Tibial nerve (tissue), 4 donors: ENCODE data around the gene CMSS1.

Experiments used
- EP300 ChIP-seq, 2 donors: sonication (generic); formaldehyde crosslinking; IDR thresholded peaks; one replicate each; pipeline ENCODE4 v1.6.1; 2017; ENCODE audit warnings: antibody characterized with exemption in 2 of 2, mild to moderate bottlenecking in 1 of 2
- POLR2A ChIP-seq, 2 donors: fragments of 450-650 bp; IDR thresholded peaks; one replicate each; pipeline ENCODE4 v1.6.1; 2017; ENCODE audit warnings: antibody characterized with exemption in 2 of 2, mild to moderate bottlenecking in 2 of 2, moderate library complexity in 2 of 2
- TF ChIP-seq, protein P1 (sequence below), 5 experiments: fragments of 200-600 bp in 3 of 5; fragments of 450-650 bp in 2 of 5; sonication (generic) in 3 of 5; IDR thresholded peaks; one replicate each; pipeline ENCODE4 v1.5.1; 2016 to 2019; ENCODE audit warnings: antibody characterized with exemption in 5 of 5, mild to moderate bottlenecking in 3 of 5, moderate library complexity in 2 of 5

DNA sequence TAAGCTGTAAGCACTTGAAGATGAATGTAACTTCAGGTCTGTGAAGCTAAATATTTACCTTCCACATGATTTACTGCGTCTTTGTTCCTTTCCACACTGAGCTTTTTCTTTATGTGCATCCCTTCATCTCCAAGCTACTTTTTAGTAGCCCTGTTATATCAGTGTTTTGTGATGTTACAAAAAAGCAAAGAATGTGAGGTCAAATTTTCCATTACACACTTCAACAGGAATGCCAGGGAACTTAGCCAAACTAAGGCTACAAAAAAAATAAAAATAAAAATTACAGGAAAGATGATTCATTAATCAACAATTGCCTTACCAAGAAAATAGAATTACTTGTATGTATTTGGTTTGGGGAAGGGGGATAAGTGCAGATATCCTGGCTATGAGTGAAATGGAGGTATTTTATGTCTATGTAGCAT lies 223.7 kb downstream of the CMSS1 start:
- TF ChIP-seq, protein P1, sequence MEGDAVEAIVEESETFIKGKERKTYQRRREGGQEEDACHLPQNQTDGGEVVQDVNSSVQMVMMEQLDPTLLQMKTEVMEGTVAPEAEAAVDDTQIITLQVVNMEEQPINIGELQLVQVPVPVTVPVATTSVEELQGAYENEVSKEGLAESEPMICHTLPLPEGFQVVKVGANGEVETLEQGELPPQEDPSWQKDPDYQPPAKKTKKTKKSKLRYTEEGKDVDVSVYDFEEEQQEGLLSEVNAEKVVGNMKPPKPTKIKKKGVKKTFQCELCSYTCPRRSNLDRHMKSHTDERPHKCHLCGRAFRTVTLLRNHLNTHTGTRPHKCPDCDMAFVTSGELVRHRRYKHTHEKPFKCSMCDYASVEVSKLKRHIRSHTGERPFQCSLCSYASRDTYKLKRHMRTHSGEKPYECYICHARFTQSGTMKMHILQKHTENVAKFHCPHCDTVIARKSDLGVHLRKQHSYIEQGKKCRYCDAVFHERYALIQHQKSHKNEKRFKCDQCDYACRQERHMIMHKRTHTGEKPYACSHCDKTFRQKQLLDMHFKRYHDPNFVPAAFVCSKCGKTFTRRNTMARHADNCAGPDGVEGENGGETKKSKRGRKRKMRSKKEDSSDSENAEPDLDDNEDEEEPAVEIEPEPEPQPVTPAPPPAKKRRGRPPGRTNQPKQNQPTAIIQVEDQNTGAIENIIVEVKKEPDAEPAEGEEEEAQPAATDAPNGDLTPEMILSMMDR (IDR thresholded peaks at IDR 0.05): no peak
- TF ChIP-seq POLR2A (IDR thresholded peaks at IDR 0.05) (no peak), EP300 (IDR thresholded peaks at IDR 0.05) (peak; percentile 82 to 92)
